ENCODE data around the gene ELP4.

DNA sequence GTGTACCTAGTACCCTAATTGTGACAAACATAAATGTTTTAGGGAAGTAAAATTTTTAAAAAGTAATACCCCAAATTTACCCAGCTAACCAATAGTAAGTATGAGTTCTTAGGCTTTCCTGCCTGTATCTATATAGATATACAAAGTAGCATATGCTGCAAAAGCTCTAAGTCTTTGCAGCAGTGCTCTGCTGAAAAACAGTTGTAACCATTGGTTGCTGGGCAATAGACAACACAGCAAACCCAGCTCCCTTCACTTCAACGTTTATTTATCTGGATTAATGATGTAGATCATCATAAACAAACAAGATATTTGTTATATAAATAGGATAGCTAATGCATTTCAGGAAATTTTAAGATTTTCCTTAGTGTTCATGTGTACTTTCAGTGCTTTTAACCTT lies 218.9 kb downstream of the ELP4 start:
- TF ChIP-seq CTCF (IDR thresholded peaks at IDR 0.05; ENCODE audit: low read length) (no peak), EZH2 (IDR thresholded peaks at IDR 0.05; ENCODE audit: borderline replicate concordance, low read length) (no peak)
